T-cell (primary cell): ENCODE data around the gene NEK7. TPM values are rescaled to one million over a fixed set of nuclear protein-coding genes. Genes with fewer than 3 reads are reported as not detected.

ENCODE experiments used
- ATAC-seq, 4 experiments: fragments of 200-7000 bp in 3 of 4; fragments of 150-1000 bp in 1 of 4; cut with Tn5 transposase; replicated peaks in 1 of 4; 1 replicate in 3 of 4; 2 replicates in 1 of 4; pipeline ENCODE4 v1.10.0; 2021; ENCODE audit warnings: moderate library complexity in 3 of 4, mild to moderate bottlenecking in 2 of 4, moderate number of reproducible peaks in 1 of 4
- CTCF ChIA-PET, 2 donors: fragments of 300-600 bp; sonication (Branson Sonifier 250); formaldehyde crosslinking; loops; one replicate each; lab custom pipeline; 2022; ENCODE audit warnings: antibody characterized with exemption in 2 of 2; lab: Charles Lee
- POLR2A ChIA-PET, 2 donors: fragments of 300-600 bp; sonication (Branson Sonifier 250); formaldehyde crosslinking; loops; one replicate each; lab custom pipeline; 2022; ENCODE audit warnings: antibody characterized with exemption in 2 of 2; lab: Charles Lee
- DNase-seq, 35 experiments: peaks; one replicate each; pipeline versions ENCODE4 v3.0.0 to v3.0.0-alpha.2; 2013 to 2023
- H3K27ac ChIP-seq: one replicate; pipeline ENCODE4 v1.5.1; 2013; ENCODE audit warnings: low read length
- H3K27me3 ChIP-seq, 2 experiments: replicated peaks in 1 of 2; 1 replicate in 1 of 2; 2 replicates in 1 of 2; pipeline versions ENCODE4 v1.6.1 to v1.7.0; 2013; ENCODE audit warnings: low read length in 1 of 2, mixed read lengths in 1 of 2; ENCODE audit not compliant: control insufficient read depth in 2 of 2, insufficient read depth in 2 of 2; ENCODE audit errors: extremely low read depth in 1 of 2
- H3K36me3 ChIP-seq, 2 donors: 1 replicate in 1 of 2; 2 replicates in 1 of 2; pipeline versions ENCODE4 v1.6.1 to v1.7.0; 2013; ENCODE audit warnings: low read length in 1 of 2; ENCODE audit not compliant: control insufficient read depth in 2 of 2, insufficient read depth in 1 of 2; ENCODE audit errors: extremely low read depth in 1 of 2
- H3K4me1 ChIP-seq, 2 experiments: 1 replicate in 1 of 2; 2 replicates in 1 of 2; pipeline versions ENCODE4 v1.6.1 to v1.7.0; 2013; ENCODE audit warnings: low read length in 2 of 2, mixed read lengths in 1 of 2; ENCODE audit not compliant: insufficient read depth in 2 of 2, control insufficient read depth in 1 of 2; ENCODE audit errors: extremely low read depth in 1 of 2
- H3K4me3 ChIP-seq, 2 donors: 1 replicate in 1 of 2; 2 replicates in 1 of 2; pipeline versions ENCODE4 v1.5.1 to v1.7.0; 2013; ENCODE audit warnings: mild to moderate bottlenecking in 2 of 2, low read length in 1 of 2, moderate library complexity in 1 of 2; ENCODE audit not compliant: control insufficient read depth in 1 of 2; ENCODE audit errors: extremely low read depth in 1 of 2
- H3K9me3 ChIP-seq: 2 replicates; pipeline ENCODE4 v1.7.0; 2013
- H3K27ac Mint-ChIP-seq, 2 donors: one replicate each; pipeline ENCODE4 v1.8.0; 2020 to 2021; ENCODE audit warnings: mild to moderate bottlenecking in 2 of 2, mixed read lengths in 2 of 2
- H3K27me3 Mint-ChIP-seq, 2 donors: one replicate each; pipeline ENCODE4 v1.8.0; 2021 to 2022; ENCODE audit warnings: mixed read lengths in 2 of 2
- H3K36me3 Mint-ChIP-seq: one replicate; pipeline ENCODE4 v1.8.0; 2021; ENCODE audit warnings: mixed read lengths
- H3K4me1 Mint-ChIP-seq, 3 donors: one replicate each; pipeline ENCODE4 v1.8.0; 2020 to 2022; ENCODE audit warnings: mixed read lengths in 3 of 3, mild to moderate bottlenecking in 1 of 3
- H3K4me3 Mint-ChIP-seq, 3 donors: one replicate each; pipeline ENCODE4 v1.8.0; 2020 to 2022; ENCODE audit warnings: mild to moderate bottlenecking in 3 of 3, mixed read lengths in 3 of 3, moderate library complexity in 3 of 3
- H3K9me3 Mint-ChIP-seq, 3 donors: one replicate each; pipeline ENCODE4 v1.8.0; 2020 to 2022; ENCODE audit warnings: mixed read lengths in 3 of 3
- WGBS: methylation state at CpG from one replicate; pipeline ENCODE4 v1.1.5; 2013; ENCODE audit warnings: missing lambda C conversion rate; ENCODE audit not compliant: insufficient coverage; 5-methylcytosine and 5-hydroxymethylcytosine counted together
- total RNA-seq, 35 experiments: library from RNA in 6 of 35; stranded (reverse) in 6 of 35; fragments of 120-200 nt in 1 of 35; gene quantifications; one replicate each; pipeline versions ENCODE4 v1.2.1 to v1.2.4 and lab custom pipeline; 2013 to 2026

The NEK7 gene
- total RNA-seq, 5 donors from 2014 or later (not counting 1 experiment from before 2014, with no cell fraction given): 31.8 to 75.4 (median 69.9) TPM

DNA sequence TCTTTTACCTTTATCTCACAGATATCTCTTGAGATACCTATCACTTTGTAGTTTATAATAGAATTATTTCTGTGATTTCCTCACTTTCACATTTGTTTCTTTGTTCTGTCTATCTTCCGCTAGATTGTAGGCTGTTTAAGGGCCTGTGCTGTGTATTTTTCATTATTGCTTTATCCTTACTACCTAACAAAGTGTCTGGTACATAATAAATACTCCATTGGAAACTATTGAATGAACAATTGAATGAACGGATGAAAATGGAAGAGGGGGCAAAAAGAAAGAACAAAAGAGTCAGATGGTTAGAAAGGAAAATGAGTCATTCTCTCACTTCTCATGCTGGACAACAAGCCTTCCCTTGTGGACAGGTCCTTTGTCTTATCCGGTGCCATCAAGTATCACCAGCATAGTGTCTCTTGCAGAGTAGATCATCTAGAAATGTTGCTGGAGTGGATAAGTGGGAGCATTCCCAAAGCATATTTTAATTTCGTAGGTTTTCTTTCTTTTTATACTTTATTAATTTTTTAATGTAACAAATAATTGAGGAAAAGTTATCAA is 159.8 kb downstream of the NEK7 start:
- H3K27me3 Mint-ChIP-seq: no peaks in the 10 kb centered on the region
- H3K27me3 ChIP-seq: no peaks in the 10 kb centered on the region
- ATAC-seq (no peak), DNase-seq (no peak)
- ChIA-PET CTCF (no interaction called here), POLR2A (no interaction called here)
- peaks cover 23 to 27% (median 26%) of the 10 kb centered on the region in 3 donors for H3K4me1 Mint-ChIP-seq
- no peaks in the 10 kb centered on the region for H3K9me3 ChIP-seq
- WGBS: no CpG with 5 or more reads among the region's 4 CpGs
- H3K27ac Mint-ChIP-seq: no peak overlapping the region
- H3K4me1 ChIP-seq: no peaks in the 10 kb centered on the region
- no peak overlapping the region for H3K4me3 ChIP-seq
- peaks cover 0 to 3% (median 0%) of the 10 kb centered on the region in 3 donors for H3K9me3 Mint-ChIP-seq
- H3K4me3 Mint-ChIP-seq: no peak overlapping the region
- H3K36me3 ChIP-seq: peaks cover 0 to 20% of the 10 kb centered on the region in 2 donors
- peaks cover 57% of the 10 kb centered on the region for H3K36me3 Mint-ChIP-seq
- no peak overlapping the region for H3K27ac ChIP-seq

DNA sequence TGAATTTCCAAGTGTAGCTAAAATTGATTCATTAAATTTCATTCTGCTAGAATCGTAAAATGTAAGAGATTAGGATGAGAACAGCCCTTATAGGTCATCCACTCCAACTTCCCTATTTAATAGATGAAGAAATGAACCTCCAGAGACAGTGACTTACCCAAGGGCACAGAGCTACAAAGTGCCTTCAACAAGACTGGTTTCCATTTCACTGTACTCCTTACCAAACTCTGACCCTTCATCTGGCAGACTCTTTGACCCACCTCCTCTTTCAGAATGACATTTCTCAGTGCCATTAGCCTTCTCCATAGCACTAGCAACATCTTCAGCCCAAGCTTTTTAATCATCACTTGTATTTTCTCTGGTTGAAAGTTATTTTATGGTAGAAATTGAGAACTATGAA is 161.3 kb downstream of the NEK7 start:
- Mint-ChIP-seq H3K9me3 (no peaks in the 10 kb centered on the region), H3K27me3 (no peaks in the 10 kb centered on the region), H3K36me3 (peaks cover 50% of the 10 kb centered on the region), H3K27ac (no peak overlapping the region), H3K4me3 (no peak overlapping the region), H3K4me1 (peaks cover 18 to 26% (median 24%) of the 10 kb centered on the region in 3 donors)
- ChIA-PET POLR2A (no interaction called here), CTCF (no interaction called here)
- H3K36me3 ChIP-seq: peaks cover 0 to 20% of the 10 kb centered on the region in 2 donors
- no peaks in the 10 kb centered on the region for H3K27me3 ChIP-seq
- DNase-seq (no peak), ATAC-seq (no peak)
- no peaks in the 10 kb centered on the region for H3K9me3 ChIP-seq
- no peak overlapping the region for H3K27ac ChIP-seq
- no peaks in the 10 kb centered on the region for H3K4me1 ChIP-seq
- no CpG with 5 or more reads among the region's 1 CpG for WGBS
- no peak overlapping the region for H3K4me3 ChIP-seq

DNA sequence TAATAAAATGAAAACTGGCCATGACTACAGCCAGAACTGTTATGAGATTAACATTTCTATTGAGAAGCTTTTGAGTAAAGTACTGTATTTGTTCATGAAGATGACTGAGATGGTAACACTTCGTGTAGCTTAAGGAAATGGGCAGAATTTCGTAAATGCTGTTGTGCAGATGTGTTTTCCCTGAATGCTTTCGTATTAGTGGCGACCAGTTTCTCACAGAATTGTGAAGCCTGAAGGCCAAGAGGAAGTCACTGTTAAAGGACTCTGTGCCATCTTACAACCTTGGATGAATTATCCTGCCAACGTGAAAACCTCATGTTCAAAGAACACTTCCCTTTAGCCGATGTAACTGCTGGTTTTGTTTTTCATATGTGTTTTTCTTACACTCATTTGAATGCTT is 164.0 kb downstream of the NEK7 start:
- Mint-ChIP-seq H3K27ac (no peak overlapping the region), H3K4me1 (peaks cover 14 to 18% (median 15%) of the 10 kb centered on the region in 3 donors), H3K27me3 (no peaks in the 10 kb centered on the region), H3K9me3 (no peaks in the 10 kb centered on the region), H3K4me3 (no peak overlapping the region), H3K36me3 (peaks cover 36% of the 10 kb centered on the region)
- H3K27ac ChIP-seq: no peak overlapping the region
- H3K4me1 ChIP-seq: no peaks in the 10 kb centered on the region
- H3K36me3 ChIP-seq: peaks cover 0 to 17% of the 10 kb centered on the region in 2 donors
- no peaks in the 10 kb centered on the region for H3K9me3 ChIP-seq
- H3K27me3 ChIP-seq: no peaks in the 10 kb centered on the region
- ChIA-PET CTCF (no interaction called here), POLR2A (no interaction called here)
- no peak overlapping the region for H3K4me3 ChIP-seq
- 85% methylated on average over 4 of the region's 6 CpGs for WGBS
- ATAC-seq (no peak), DNase-seq (no peak)

DNA sequence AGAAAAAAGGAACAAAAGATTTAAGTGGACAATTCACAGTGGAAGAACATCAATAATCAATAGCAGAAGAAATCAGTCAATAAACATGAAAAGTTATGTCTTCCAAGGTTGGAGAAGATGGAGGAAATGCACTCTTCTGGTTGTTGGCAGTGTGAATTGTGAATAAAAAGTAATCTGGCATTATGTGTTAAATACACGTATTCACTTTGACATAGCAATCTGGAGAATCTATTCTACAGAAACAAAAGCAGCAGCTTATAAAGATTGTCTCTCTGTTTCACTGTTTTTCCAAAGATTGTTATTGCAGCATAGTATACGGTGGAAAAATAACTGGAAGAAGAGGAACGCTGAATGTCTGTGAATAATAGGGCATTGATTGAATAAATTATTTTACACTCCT is 169.4 kb downstream of the NEK7 start:
- Mint-ChIP-seq H3K27me3 (peaks cover under 1 to 4% of the 10 kb centered on the region in 2 donors), H3K9me3 (no peaks in the 10 kb centered on the region), H3K4me1 (peaks cover 0 to 9% (median 0%) of the 10 kb centered on the region in 3 donors), H3K36me3 (peaks cover 1% of the 10 kb centered on the region), H3K27ac (no peak overlapping the region), H3K4me3 (no peak overlapping the region)
- ChIA-PET CTCF (no interaction called here), POLR2A (no interaction called here)
- Histone ChIP-seq H3K9me3 (no peaks in the 10 kb centered on the region), H3K4me3 (no peak overlapping the region), H3K27ac (no peak overlapping the region), H3K4me1 (no peaks in the 10 kb centered on the region), H3K27me3 (no peaks in the 10 kb centered on the region), H3K36me3 (no peaks in the 10 kb centered on the region)
- ATAC-seq (no peak), DNase-seq (no peak)
- no CpG with 5 or more reads among the region's 3 CpGs for WGBS

DNA sequence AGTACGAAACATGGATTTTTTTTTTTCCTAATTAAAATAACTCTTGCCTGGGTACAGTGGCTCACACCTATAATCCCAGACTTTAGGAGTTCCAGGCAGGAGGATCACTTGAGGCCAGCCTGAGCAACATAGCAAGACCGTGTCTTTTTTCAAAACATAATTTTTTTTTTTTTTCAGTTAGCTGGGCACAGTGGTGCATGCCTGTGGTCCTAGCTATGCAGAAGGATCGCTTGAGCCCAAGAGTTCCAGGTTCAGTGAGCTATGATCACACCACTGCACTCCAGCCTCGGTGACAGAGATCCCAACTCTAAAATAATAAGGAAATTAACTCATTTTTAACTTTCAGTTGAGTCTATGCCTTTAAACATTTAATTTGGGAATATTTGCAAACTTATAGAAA is 170.1 kb downstream of the NEK7 start:
- H3K27me3 ChIP-seq: no peaks in the 10 kb centered on the region
- H3K36me3 ChIP-seq: no peaks in the 10 kb centered on the region
- no peak for ATAC-seq
- no peaks in the 10 kb centered on the region for H3K4me1 ChIP-seq
- no peaks in the 10 kb centered on the region for H3K9me3 ChIP-seq
- ChIA-PET POLR2A (interaction anchor here (0.6 to 0.9 kb wide), 2 partner anchors 40 to 559 kb away, joined by 4 to 6 read pairs; no protein-coding TSS in a partner anchor), CTCF (interaction anchor here in 1 of 2 donors (0.6 kb wide), 1 partner anchor 368 kb away, joined by 4 read pairs; no protein-coding TSS in a partner anchor)
- Mint-ChIP-seq H3K4me3 (no peak overlapping the region), H3K27me3 (peaks cover 5 to 6% of the 10 kb centered on the region in 2 donors), H3K27ac (no peak overlapping the region), H3K4me1 (peaks cover 0 to 9% (median 0%) of the 10 kb centered on the region in 3 donors), H3K9me3 (no peaks in the 10 kb centered on the region), H3K36me3 (no peaks in the 10 kb centered on the region)
- DNase-seq: no peak
- no peak overlapping the region for H3K27ac ChIP-seq
- WGBS: 90% methylated on average over 3 of the region's 4 CpGs
- H3K4me3 ChIP-seq: no peak overlapping the region

DNA sequence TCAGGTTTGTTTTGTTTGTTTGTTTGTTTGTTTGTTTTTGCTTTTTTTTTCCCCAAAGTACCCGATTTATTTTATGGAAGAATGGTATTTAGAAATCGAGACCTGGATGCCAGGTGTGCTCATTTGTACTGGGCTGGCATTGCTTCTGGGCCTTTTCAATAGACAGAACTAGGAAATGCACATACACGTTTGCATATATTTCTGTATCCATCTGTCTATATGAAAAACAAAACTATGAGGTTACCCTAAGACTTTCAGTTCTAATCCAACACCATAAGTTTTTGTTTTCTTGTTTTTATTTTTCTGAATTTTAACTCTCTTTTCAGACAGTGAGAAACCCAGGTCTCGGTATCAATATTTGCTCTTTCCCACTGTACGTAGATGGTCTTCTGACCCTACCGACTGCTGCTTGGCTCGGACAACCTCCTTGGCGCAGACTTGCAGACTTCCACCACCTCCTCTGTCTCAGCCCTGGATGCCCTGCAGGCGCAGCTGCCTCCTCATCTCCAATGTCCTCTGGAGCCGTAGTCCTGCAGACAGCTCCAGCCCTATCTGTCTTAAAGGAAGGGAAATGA is 171.7 kb downstream of the NEK7 start:
- Histone ChIP-seq H3K4me1 (no peaks in the 10 kb centered on the region), H3K4me3 (no peak overlapping the region), H3K27me3 (no peaks in the 10 kb centered on the region), H3K27ac (no peak overlapping the region), H3K9me3 (no peaks in the 10 kb centered on the region), H3K36me3 (no peaks in the 10 kb centered on the region)
- DNase-seq (no peak), ATAC-seq (no peak)
- Mint-ChIP-seq H3K4me3 (no peak overlapping the region), H3K9me3 (no peaks in the 10 kb centered on the region), H3K36me3 (no peaks in the 10 kb centered on the region), H3K4me1 (peaks cover 0 to 9% (median 0%) of the 10 kb centered on the region in 3 donors), H3K27me3 (peaks cover 5 to 6% of the 10 kb centered on the region in 2 donors), H3K27ac (no peak overlapping the region)
- ChIA-PET CTCF (no interaction called here), POLR2A (no interaction called here)
- 95% methylated on average over 4 of the region's 10 CpGs for whole genome bisulfite sequencing
